NCI-H82 treated with DMSO at 0.1 percent for 48 hours (cell line): ENCODE measurements around the gene CLDN5.

Experiments
- DNase-seq: peaks from one replicate; lab custom pipeline; 2025; ENCODE audit not compliant: unreplicated experiment; lab: John Stamatoyannopoulos, UW

The CLDN5 gene

GRCh38 chr22:19523240-19524169, 705 bp downstream of the CLDN5 start:
- DNase-seq, result no peak

GRCh38 chr22:19522881-19523239, 1.4 kb downstream of the CLDN5 start:
- DNase-seq, result no peak

- no peak for DNase-seq
Measured at GRCh38 chr22:19522190-19522880, 1.9 kb downstream of the CLDN5 start.

GRCh38 chr22:19520566-19521305, 3.5 kb downstream of the CLDN5 start:
- no peak for DNase-seq

DNA sequence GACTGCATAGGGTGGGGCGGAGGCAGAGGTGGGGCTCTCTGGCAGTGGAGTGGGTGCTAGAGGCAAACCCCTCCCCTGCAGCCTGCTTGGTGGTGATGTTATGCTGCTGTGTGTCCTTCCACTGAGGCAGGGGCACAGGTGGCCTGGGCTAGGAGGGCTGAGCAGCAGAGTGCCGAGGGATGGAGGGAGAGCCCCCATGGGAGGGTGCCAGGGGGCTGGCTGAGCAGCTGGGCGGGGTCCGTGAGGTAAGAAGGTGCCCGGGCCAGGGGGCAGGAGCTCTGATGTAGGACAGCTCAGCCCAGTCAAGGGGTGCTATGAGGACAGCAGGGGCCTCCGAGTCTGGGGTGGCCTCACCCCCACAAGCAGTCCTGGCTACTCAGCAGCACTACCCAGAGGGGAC, 4.2 kb downstream of the CLDN5 start:
- no peak for DNase-seq

- DNase-seq, result no peak
Measured at GRCh38 chr22:19519041-19519926, 4.9 kb downstream of the CLDN5 start.

- no peak for DNase-seq
Measured at GRCh38 chr22:19518635-19519034, 5.6 kb downstream of the CLDN5 start.

DNA sequence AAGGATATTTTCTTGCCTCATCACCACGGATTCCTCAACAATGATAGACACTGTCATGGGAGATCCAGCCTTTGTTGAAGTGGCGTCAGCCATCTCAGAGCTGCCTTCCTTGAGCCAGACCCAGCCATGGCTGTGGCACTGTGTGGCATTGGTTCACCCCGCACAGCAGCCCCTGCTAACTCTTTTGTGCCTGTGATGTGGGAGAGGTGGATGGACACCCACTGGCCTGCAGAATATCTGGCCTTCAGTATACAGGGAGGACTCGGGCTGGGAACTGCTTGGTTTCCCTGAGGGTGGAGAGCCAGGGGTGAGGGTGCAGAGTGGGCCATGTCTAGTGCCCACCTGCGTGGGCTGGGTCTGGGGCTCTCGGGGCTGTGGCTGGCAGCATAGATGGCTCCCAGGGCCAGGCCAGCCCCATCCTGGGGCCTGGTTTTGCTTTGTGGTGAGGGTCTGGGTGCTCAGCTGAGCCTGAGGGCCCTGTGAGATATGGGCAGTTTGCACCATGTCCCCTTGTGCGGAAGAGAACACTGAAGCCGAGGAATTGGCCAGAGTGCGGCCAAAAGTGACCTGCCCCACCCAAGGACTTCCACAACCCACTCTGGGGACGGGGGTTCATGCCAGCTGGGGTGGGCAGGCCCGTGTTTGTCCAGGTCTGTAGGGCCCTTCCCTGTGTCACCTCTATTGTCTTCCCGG, 6.1 kb downstream of the CLDN5 start:
- DNase-seq, result no peak

- no peak for DNase-seq
Measured at GRCh38 chr22:19517171-19517500, 7.1 kb downstream of the CLDN5 start.

GRCh38 chr22:19516378-19517170, 7.6 kb downstream of the CLDN5 start:
- no peak for DNase-seq

GRCh38 chr22:19515654-19516377, 8.4 kb downstream of the CLDN5 start:
- DNase-seq, result no peak

DNA sequence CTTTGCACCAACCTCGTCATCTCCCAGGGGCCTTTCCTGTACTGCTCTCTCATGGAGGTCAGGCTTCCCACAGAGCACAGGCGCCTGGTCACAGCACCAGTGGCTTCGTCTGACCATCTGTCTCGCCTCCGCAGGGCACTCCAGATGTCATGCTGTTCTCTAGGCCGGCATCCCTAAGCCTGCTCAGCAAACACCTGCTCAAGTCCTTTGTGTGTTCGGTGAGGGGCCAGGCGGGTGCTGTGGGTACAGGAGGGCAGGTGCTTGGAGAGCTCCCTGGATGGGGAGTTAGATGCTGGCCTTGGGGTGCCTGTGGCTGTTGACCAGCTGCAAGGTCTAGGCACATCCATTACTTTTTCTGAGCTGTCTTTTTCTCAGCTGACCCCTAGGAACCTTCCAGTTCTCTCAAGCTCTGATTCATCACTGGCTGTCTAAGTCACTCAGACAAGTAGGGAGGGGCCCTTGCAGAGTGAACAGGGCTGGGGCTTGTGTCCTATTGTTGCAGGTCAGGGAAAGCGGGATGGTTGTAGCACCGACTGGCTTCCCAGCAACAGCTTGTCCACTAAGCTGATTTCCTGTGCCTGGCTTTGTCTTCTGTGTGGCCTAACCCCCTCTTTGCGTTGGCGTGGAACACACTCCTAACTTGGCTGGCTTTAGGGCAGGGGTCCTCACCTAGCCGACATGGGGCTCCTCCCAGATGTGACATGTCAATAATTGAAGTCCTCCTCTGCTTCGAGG, 9.2 kb downstream of the CLDN5 start:
- DNase-seq, result peak; percentile 54

DNA sequence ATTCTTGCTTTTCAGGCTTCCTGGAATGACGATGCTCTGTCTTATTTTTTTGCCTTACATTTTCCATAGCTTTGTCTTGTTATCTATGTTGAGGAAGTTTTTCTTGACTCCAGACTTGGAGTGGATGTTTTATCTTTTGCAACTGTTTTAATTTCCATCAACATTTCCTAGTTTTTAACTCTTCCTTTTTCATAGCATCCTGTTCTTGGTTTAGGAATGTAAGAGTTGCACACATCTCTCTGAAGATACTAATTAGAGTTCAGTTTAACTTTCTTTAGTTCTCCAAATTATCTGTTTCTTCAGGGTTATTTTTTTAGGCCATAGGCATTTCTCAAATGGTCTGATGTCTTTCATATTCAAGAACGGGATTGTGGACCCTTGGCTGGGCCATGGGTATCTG, 10.4 kb downstream of the CLDN5 start:
- no peak for DNase-seq

GRCh38 chr22:19510919-19511341, 13.3 kb downstream of the CLDN5 start:
- DNase-seq, result no peak

DNA sequence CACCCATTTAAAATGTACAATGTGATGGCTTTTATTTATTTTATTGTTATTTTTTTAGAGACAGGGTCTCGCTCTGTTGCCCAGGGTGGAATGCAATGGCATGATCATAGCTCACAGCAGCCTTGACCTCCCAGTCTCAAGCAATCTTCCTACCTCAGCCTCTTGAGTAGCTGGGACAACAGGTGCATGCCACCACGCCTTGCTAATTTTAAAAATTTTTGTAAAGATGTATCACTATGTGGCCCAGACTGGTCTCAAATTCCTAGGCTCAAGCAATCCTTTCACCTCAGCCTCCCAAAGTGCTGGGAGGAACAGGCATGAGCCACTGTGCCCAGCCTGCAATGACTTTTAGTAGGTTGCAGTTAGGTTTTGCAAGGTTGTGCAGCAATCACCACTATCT, 14.3 kb downstream of the CLDN5 start:
- DNase-seq, result no peak

DNA sequence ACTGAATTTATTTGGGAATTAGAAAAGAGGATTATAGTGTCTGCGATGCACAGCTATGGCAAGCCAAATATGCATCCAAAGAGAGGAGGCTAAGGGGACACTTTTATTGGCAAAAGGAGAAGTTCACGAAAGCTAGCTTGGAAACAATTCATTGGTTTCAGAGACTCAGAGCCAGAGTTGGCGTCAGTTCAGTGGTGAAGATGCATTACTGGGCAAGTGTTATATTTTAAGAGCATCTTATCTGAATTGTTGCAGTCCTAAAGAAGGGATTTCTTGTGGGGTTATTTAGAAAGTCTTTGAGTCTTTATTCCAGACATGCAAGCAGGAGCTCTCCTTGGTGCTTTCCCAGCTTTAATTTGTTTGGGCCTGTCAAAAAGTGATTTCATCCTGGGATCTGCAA, 15.0 kb downstream of the CLDN5 start:
- no peak for DNase-seq

DNA sequence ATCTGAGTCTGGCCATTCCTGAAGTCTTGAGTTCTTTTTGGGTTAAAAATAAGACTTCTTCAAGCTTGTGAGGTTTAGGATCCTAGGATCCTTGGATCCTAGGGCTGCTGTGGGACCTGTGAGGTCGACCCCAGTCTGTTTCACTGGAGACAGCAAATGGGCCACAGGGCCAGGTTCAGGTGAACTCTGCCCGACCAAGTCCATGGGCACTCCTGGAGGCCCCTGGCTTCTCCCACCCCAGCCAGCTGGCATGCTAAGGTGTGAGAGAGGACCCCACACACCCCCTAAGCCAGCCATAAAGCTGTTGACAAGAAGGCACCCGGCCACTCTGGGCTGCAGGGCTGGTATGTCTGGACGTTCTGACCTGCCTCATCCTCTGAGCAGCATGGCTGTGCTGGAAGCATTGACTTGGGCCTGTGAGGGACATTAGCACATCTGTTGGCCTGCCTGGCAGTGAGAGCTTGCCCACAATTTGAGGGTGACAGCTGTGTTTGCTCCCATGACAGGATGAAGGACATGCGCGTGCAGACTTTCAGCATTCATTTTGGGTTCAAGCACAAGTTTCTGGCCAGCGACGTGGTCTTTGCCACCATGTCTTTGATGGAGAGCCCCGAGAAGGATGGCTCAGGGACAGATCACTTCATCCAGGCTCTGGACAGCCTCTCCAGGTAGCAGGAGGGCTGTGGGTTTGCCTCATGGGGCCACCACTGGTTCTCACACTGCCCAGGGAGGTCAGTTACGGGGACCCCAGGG, 16.0 kb downstream of the CLDN5 start:
- no peak for DNase-seq

DNA sequence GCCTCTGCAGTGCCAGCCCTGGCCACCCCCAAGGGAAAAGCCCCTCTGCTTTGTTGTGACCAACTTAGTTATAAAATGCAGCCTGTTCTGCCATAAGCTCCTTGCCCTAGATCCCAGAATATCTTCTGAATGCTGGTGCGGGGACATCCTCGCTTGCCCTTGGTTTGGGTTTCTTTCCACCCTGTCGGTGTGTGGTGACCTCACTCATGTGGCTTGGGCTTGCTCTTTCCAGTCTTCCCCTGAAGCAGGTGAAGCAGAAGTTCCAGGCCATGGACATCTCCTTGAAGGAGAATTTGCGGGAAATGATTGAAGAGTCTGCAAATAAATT, 16.7 kb downstream of the CLDN5 start:
- no peak for DNase-seq
